Natural killer cell (primary cell): ENCODE data around the gene NHERF1. TPM values are rescaled to one million over a fixed set of nuclear protein-coding genes. Genes with fewer than 3 reads are reported as not detected.

Source experiments
- ATAC-seq, 3 donors: fragments of 150-1000 bp in 2 of 3; fragments of 200-7000 bp in 1 of 3; cut with Tn5 transposase; 1 replicate in 1 of 3; 2 replicates in 2 of 3; pipeline ENCODE4 v1.10.0; 2021; ENCODE audit warnings: mild to moderate bottlenecking in 2 of 3, moderate library complexity in 2 of 3
- DNase-seq, 2 donors: peaks; one replicate each; pipeline versions ENCODE4 v3.0.0 to v3.0.0-alpha.2; 2013 to 2021; ENCODE audit warnings: mixed read lengths in 1 of 2
- H3K27ac ChIP-seq: one replicate; pipeline ENCODE4 v1.5.1; 2013; ENCODE audit warnings: mild to moderate bottlenecking, low read length
- H3K27me3 ChIP-seq: one replicate; pipeline ENCODE4 v1.6.1; 2013; ENCODE audit warnings: low read length; ENCODE audit not compliant: control insufficient read depth, insufficient read depth
- H3K36me3 ChIP-seq: one replicate; pipeline ENCODE4 v1.6.1; 2013; ENCODE audit warnings: low read length; ENCODE audit not compliant: control insufficient read depth, insufficient read depth
- H3K4me1 ChIP-seq: one replicate; pipeline ENCODE4 v1.6.1; 2013; ENCODE audit warnings: low read length; ENCODE audit not compliant: control insufficient read depth, insufficient read depth
- H3K4me3 ChIP-seq: one replicate; pipeline ENCODE4 v1.5.1; 2013; ENCODE audit warnings: low read length
- H3K9me3 ChIP-seq: one replicate; pipeline ENCODE4 v1.6.1; 2013; ENCODE audit warnings: low read length; ENCODE audit not compliant: control insufficient read depth, insufficient read depth
- H3K27ac Mint-ChIP-seq, 2 donors: one replicate each; pipeline ENCODE4 v1.8.0; 2022; ENCODE audit warnings: mild to moderate bottlenecking in 2 of 2, mixed read lengths in 2 of 2, moderate library complexity in 1 of 2
- H3K27me3 Mint-ChIP-seq, 2 donors: one replicate each; pipeline ENCODE4 v1.8.0; 2022; ENCODE audit warnings: low read depth in 2 of 2, mixed read lengths in 2 of 2
- H3K36me3 Mint-ChIP-seq: one replicate; pipeline ENCODE4 v1.8.0; 2022; ENCODE audit warnings: mixed read lengths
- H3K4me1 Mint-ChIP-seq, 2 donors: one replicate each; pipeline ENCODE4 v1.8.0; 2022; ENCODE audit warnings: mixed read lengths in 2 of 2
- H3K4me3 Mint-ChIP-seq: one replicate; pipeline ENCODE4 v1.8.0; 2022; ENCODE audit warnings: mild to moderate bottlenecking, moderate library complexity, mixed read lengths
- H3K9me3 Mint-ChIP-seq, 2 donors: one replicate each; pipeline ENCODE4 v1.8.0; 2022; ENCODE audit warnings: mixed read lengths in 2 of 2
- WGBS: methylation state at CpG from one replicate; pipeline ENCODE4 v1.1.7; 2013; ENCODE audit warnings: missing lambda C conversion rate; ENCODE audit not compliant: insufficient coverage; 5-methylcytosine and 5-hydroxymethylcytosine counted together
- intact Hi-C: fragments of 100-400 bp; cut with micrococcal nuclease; formaldehyde crosslinking; loops from one replicate; pipeline ENCODE4 v1.14.2; 2022
- total RNA-seq, 4 donors: library from RNA; stranded (reverse); fragments of 120-200 nt in 1 of 4; gene quantifications; one replicate each; pipeline versions ENCODE4 v1.2.3 to v1.2.4, GENCODE V29; 2013 to 2022
- TF ChIP-seq, protein P1 (sequence below): fragments of 200-600 bp; IDR thresholded peaks from one replicate; pipeline ENCODE4 v1.8.0; 2022; ENCODE audit warnings: antibody characterized with exemption

The NHERF1 gene
- total RNA-seq, 3 donors from 2014 or later (not counting 1 experiment from before 2014, with no cell fraction given): 323 to 372 (median 362) TPM

DNA sequence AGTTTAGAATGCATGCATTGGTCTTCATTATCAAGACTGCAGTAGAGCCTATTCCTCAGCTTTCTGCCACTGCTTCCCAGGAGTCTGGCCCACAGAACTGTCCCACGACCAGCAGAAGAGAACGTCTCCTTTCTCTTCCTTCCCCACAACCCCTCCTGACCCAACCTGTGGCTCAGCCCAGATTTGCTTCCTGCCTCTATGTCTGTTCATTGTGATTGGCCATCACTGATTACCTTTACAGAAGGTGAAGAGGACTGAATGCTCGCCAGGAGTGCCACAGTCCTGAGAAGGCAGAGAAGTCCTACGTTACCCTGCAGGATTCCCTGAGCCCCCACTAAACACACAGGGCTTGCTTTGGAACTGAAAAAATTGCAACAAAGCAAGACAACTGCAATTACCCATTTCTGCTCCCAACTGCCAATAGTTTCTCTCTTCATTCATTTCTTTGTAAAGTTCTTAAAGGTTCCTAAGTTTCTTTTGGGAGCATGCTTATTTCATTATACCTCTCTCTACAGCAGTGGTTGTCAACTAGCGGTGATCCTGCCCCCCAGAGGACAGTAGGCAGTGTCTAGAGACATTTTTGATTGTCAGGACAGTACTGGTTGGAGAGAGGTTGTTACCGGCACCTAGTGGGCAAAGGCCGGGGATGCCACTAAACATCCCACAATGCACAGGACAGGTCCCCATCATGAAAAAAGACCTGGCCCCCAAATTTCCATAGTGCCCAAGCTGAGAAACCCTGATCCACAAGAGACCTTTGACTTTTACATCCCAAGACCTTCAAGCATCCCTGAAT is 32.2 kb downstream of the NHERF1 start:
- WGBS: 44% methylated on average over 6 of the region's 7 CpGs
- peaks cover 40 to 46% of the 10 kb centered on the region in 2 donors for H3K4me1 Mint-ChIP-seq
- H3K4me3 Mint-ChIP-seq: peak overlapping the region; percentile 71
- TF ChIP-seq, protein P1, sequence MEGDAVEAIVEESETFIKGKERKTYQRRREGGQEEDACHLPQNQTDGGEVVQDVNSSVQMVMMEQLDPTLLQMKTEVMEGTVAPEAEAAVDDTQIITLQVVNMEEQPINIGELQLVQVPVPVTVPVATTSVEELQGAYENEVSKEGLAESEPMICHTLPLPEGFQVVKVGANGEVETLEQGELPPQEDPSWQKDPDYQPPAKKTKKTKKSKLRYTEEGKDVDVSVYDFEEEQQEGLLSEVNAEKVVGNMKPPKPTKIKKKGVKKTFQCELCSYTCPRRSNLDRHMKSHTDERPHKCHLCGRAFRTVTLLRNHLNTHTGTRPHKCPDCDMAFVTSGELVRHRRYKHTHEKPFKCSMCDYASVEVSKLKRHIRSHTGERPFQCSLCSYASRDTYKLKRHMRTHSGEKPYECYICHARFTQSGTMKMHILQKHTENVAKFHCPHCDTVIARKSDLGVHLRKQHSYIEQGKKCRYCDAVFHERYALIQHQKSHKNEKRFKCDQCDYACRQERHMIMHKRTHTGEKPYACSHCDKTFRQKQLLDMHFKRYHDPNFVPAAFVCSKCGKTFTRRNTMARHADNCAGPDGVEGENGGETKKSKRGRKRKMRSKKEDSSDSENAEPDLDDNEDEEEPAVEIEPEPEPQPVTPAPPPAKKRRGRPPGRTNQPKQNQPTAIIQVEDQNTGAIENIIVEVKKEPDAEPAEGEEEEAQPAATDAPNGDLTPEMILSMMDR: peak; percentile 69
- ATAC-seq: peak; percentile 57 to 61 (median 61)
- Histone ChIP-seq H3K4me3 (no peak overlapping the region), H3K27ac (peak overlapping the region; percentile 62), H3K9me3 (no peaks in the 10 kb centered on the region), H3K36me3 (peaks cover 2% of the 10 kb centered on the region), H3K27me3 (no peaks in the 10 kb centered on the region), H3K4me1 (peaks cover 56% of the 10 kb centered on the region)
- H3K36me3 Mint-ChIP-seq: no peaks in the 10 kb centered on the region
- no peaks in the 10 kb centered on the region for H3K9me3 Mint-ChIP-seq
- peak overlapping the region; percentile 86 to 92 for H3K27ac Mint-ChIP-seq
- H3K27me3 Mint-ChIP-seq: no peaks in the 10 kb centered on the region
- intact Hi-C loops: loop anchor here (1.0 kb wide), 2 partner anchors 36 to 123 kb away; no protein-coding TSS in a partner anchor
- DNase-seq: peak; percentile 35 to 67

DNA sequence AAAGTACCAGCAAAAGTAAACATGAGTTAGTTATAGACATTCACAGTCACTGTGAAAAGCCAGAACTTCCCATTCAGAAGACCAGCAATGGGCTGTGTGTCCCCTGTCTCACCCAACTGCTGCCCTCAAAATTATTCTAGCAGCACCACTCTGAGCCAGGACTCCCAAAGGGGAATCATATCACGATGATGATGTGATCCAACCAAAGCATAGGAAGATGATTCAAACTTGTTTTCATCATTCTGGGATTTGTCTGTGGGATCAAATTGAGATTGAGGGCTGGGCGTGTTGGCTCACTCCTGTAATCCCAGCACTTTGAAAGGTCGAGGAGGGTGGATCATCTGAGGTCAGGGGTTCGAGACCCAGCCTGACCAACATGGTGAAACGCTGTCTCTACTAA is 34.1 kb downstream of the NHERF1 start:
- no peak overlapping the region for H3K27ac Mint-ChIP-seq
- Histone ChIP-seq H3K4me3 (no peak overlapping the region), H3K9me3 (no peaks in the 10 kb centered on the region), H3K36me3 (peaks cover 8% of the 10 kb centered on the region), H3K27me3 (no peaks in the 10 kb centered on the region), H3K4me1 (peaks cover 51% of the 10 kb centered on the region), H3K27ac (no peak overlapping the region)
- H3K4me1 Mint-ChIP-seq: peaks cover 24 to 42% of the 10 kb centered on the region in 2 donors
- ATAC-seq (no peak), DNase-seq (no peak)
- H3K36me3 Mint-ChIP-seq: no peaks in the 10 kb centered on the region
- 95% methylated on average over 5 of the region's 5 CpGs for WGBS
- H3K27me3 Mint-ChIP-seq: no peaks in the 10 kb centered on the region
- no peak overlapping the region for H3K4me3 Mint-ChIP-seq
- H3K9me3 Mint-ChIP-seq: no peaks in the 10 kb centered on the region
- TF ChIP-seq, protein P1: no peak
- intact Hi-C loops: no loop called here

DNA sequence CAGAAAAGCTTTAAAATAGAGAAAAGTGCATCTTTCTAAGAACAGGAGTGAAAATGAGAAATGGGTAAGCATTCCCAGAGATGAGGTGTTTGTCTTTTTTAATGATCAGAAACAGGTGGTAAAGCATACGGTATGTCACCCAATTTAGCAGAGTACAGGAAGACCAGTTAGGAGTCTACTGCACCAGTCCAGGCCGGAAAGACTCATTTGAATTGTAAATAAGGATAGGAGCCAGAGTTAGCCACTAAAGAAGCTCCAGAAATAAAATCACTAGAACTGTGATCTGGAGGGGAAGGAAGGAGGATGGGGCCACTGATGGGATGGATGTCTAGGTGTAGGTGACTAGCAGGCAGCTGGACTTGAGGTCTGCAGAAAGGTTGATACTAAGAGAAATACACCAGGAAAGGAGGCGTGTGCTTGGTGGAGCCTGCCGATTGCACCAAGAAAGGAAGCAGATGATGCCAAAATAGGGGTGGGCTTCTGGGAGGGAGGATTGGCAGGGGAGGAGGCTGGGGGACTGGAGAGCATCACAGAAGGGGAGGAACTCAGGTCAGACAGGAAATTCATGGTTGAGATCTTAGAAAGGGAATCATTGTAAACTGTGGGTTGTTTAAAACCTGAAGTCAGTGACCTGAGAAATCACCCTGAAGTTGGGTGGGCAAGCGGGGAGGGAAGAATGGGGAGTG is 35.8 kb downstream of the NHERF1 start:
- no peak overlapping the region for H3K27ac Mint-ChIP-seq
- ATAC-seq (no peak), DNase-seq (no peak)
- no peaks in the 10 kb centered on the region for H3K27me3 ChIP-seq
- intact Hi-C loops: no loop called here
- peaks cover 19% of the 10 kb centered on the region for H3K36me3 ChIP-seq
- peaks cover 40% of the 10 kb centered on the region for H3K4me1 ChIP-seq
- no peaks in the 10 kb centered on the region for H3K9me3 Mint-ChIP-seq
- WGBS: 71% methylated on average over 5 of the region's 5 CpGs
- no peak overlapping the region for H3K27ac ChIP-seq
- no peak overlapping the region for H3K4me3 ChIP-seq
- peaks cover 20 to 31% of the 10 kb centered on the region in 2 donors for H3K4me1 Mint-ChIP-seq
- no peaks in the 10 kb centered on the region for H3K36me3 Mint-ChIP-seq
- TF ChIP-seq, protein P1: no peak
- H3K27me3 Mint-ChIP-seq: no peaks in the 10 kb centered on the region
- no peak overlapping the region for H3K4me3 Mint-ChIP-seq
- H3K9me3 ChIP-seq: no peaks in the 10 kb centered on the region
